PFSK-1 (cell line): ENCODE results near the gene CKAP4.

Source experiments
- FOXP2 ChIP-seq: optimal IDR thresholded peaks from 2 replicates; pipeline ENCODE3; 2011; ENCODE audit warnings: borderline replicate concordance, control low read depth, inconsistent platforms; ENCODE audit not compliant: insufficient read depth; ENCODE audit errors: extremely low read length, extremely low read depth
- POLR2AphosphoS5 ChIP-seq: IDR thresholded peaks from 2 replicates; pipeline ENCODE4 v1.6.1; 2012; ENCODE audit warnings: low read depth, mild to moderate bottlenecking, control low read depth, low read length, moderate library complexity
- REST ChIP-seq, 2 experiments: IDR thresholded peaks; 2 replicates each; pipeline versions ENCODE4 v1.6.1 to v1.8.0; 2011 to 2012; ENCODE audit warnings: low read depth in 2 of 2, low read length in 2 of 2, control low read depth in 1 of 2, inconsistent platforms in 1 of 2, mild to moderate bottlenecking in 1 of 2, moderate library complexity in 1 of 2; ENCODE audit not compliant: insufficient read depth in 1 of 2
- SIN3A ChIP-seq: IDR thresholded peaks from 2 replicates; pipeline ENCODE4 v1.6.1; 2012; ENCODE audit warnings: mild to moderate bottlenecking, low read length, moderate library complexity, borderline replicate concordance; ENCODE audit not compliant: insufficient read depth
- TAF1 ChIP-seq: IDR thresholded peaks from 2 replicates; pipeline ENCODE4 v1.6.1; 2012; ENCODE audit warnings: low read length, control low read depth, borderline replicate concordance; ENCODE audit not compliant: insufficient read depth

DNA sequence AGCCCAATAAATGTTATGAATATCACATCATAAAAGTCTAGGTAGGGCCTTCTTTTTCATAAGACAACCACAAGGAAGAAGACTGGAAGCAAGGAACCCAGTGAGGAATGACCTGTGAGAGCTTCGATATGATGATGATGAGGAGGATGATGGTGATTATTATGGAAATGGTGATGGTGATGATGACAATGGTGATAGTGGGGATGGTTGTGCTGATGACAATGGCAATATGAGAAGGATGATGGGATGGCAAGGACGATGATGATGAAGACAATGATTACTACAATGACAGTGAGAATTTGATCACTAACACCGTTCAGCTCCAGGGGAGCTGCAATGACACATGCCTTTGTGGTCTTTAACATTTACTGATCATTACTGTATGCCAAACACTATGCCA lies 7.7 kb upstream of the CKAP4 start:
- no peak for TF ChIP-seq TAF1
- TF ChIP-seq SIN3A: no peak
- no peak for TF ChIP-seq POLR2AphosphoS5
- TF ChIP-seq REST (IDR thresholded peaks at IDR 0.05; ENCODE audit: insufficient read depth in 1 of 2, low read depth in 2 of 2, low read length in 2 of 2): no peak
- no peak for TF ChIP-seq FOXP2
